Stimulated activated CD4-positive, alpha-beta T cell treated with anti-CD3 and anti-CD28 coated beads, Interleukin-2, amount 100 ng/mL, for 24 hours (primary cell): Measurements from ENCODE around the gene CNEP1R1.
A peak's percentile ranks its signal among the peaks of the same experiment; 100 is the strongest.

Source experiments
- DNase-seq, 2 donors: peaks; one replicate each; pipeline ENCODE4 v3.0.0-alpha.2; 2020

Gene CNEP1R1

DNA sequence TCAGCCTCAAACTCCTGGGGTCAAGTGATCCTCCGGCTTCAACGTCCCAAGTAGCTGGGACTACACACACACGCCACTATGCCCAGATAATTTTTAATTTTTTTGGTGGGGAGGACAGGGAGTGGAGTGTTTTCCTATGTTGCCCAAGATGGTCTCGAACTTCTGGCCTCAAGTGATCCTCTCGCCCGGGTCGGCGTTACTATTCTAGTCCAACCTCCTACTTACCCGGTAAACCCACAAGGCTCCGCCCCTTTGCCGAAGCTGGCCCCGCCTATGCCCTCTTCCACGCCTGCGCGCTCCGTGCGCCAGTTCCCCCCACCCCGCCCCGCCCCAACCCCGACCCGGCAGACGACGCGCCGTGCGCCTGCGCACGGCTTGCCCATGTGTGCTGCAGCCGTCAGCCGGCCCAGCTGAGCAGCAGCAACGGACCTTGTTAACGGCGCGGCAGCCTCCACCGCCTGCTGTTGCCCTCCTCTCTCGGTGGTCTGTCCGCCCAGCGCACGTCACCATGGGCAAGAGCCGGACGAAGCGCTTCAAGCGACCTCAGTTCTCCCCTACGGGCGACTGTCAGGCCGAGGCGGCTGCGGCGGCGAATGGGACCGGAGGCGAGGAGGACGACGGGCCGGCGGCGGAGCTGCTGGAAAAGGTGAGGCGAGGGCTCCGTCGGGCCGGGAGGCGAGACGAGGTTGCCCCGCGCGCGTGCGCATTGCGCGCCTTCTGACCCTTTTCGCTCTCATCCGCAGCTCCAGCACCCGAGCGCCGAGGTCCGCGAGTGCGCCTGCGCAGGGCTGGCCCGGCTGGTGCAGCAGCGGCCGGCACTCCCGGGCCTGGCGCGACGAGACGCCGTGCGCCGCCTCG lies 40.8 kb downstream of the CNEP1R1 start, which contains the start of gene HEATR3:
Gene HEATR3 (plus strand): TSS at position 347 of the 858 bp plus-strand sequence. CDS start 162 bp downstream, at position 509.
- DNase-seq = peak; percentile 95

GRCh38 chr16:50066482-50067289 lies 41.7 kb downstream of the CNEP1R1 start:
- DNase-seq = no peak

DNA sequence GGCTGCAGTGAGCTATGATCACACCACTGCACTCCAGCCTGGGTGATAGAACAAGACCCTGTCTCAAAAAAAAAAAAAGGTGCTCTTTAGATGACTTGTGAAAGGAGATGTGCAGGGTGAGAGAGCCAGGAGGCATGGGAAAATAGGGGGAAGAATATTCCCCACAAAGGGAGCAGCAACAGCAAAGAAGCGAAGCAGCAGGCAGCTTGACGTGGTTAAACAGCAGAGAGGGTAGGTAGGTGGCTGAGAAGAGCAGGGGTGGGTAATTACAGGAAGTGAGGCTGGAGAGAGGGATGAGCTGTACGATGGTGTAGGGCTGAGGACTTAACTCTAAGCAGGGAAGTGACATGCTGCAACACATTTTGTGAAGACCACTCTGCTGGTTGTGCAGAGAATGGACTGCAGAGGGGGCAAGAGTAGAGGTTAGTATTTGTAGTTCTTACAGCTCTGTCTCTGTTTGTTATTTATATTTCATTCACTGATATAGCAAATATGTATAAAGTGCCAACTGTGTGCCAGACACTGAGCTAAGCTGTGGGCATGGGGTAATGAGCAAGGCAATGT lies 42.3 kb downstream of the CNEP1R1 start:
- DNase-seq = peak; percentile 7 to 21

DNA sequence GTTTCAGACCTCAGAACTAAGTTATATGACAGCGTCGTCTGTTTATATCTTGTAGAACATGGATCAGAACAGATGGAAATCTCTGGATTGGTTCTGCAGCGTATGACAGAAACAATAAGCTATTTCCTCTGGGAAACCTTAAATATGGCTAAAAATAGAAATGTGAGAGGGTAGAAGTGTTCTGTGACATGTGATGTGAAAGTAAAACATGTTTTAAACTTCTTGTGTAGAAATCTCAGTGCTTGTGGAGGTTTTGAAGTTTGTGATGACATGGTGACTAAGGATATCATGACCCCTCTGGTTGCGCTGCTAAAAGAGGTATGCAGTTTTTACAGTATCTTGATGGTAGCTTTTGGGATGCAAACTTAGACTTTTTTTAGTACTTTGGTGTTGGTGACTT lies 43.5 kb downstream of the CNEP1R1 start:
- DNase-seq = no peak

DNA sequence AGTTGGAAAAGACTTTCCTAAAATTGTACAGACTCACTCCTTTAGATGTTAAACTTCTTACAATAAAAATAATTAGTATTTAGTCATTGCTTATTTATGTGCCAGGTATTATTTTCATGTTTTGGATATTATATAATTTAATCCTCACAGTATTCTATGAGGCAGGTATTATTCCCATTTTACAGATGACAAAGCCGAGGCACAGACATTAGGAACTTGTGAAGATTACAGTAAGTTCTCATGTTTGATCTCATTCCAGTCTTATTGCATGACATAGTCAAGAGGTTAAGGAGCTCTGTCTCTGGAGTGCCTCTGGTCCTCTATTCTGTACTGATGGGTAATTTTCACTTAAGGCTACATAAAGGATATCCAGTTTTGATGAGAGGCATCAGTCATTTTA lies 44.0 kb downstream of the CNEP1R1 start:
- no peak for DNase-seq

DNA sequence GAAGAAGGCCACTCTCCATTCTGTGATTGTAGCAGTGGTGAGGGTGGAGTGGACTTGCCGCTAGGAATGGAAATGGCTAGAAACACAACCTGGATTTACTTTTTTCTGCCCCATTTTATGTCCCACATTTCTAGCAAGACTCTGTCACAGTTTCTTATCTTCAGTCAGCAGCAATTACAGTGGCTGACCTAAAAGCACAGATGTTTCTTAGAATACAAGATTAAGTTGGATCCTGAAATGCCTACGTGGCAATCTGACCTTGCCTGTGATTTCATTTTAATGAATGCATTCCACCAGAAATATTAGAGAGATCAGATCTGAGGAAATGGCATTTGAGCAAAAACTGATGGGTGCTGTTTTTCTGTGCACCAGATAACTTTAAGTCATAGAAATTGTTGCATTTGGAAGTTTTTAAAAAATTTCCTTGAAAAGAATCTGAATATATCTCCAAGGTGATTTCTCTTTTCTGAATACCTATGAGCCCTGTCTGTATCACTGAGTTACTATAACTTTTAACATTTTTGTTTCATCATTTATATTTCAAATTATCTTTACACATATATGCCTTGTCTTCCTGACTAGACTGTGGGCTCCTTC lies 46.1 kb downstream of the CNEP1R1 start:
- DNase-seq = no peak

GRCh38 chr16:50072730-50073129 lies 47.7 kb downstream of the CNEP1R1 start:
- no peak for DNase-seq

DNA sequence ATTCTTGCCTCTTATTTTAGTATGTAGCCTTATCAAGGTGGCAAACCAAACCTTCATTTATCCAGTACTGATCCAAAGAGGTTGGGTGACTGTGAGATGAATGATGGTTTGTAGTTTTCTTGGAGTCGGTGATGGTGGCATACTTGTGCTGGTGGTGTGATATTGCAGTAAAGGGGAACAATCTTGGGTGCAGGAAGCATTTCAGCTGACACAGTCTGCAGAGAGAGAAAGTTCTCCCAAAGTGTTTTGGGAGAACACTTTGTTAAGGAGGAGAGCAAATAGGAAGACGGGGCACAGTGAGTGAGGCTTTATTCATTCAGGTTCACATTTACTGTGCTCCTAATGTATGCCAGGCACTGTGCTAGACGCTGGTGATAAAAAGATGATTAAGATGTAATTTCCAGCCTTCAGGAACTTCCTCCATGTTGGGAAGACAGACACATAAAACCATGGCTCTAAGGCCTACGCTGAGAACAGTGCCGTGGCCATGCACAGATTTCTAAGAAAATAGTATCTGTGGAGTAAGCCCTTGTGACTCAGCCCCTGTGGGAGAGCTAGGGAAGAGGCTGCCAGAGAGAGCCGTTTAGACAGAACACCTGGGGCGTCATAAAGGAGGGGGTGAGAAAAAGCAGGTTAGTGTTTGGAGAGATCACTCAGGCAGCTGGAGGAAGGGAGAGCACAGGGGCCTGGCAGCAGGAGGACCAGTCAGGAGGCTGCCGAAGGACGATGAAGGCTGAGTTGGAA lies 54.5 kb downstream of the CNEP1R1 start:
- no peak for DNase-seq

- no peak for DNase-seq
Observed at GRCh38 chr16:50081428-50082018, 56.5 kb downstream of the CNEP1R1 start.

DNA sequence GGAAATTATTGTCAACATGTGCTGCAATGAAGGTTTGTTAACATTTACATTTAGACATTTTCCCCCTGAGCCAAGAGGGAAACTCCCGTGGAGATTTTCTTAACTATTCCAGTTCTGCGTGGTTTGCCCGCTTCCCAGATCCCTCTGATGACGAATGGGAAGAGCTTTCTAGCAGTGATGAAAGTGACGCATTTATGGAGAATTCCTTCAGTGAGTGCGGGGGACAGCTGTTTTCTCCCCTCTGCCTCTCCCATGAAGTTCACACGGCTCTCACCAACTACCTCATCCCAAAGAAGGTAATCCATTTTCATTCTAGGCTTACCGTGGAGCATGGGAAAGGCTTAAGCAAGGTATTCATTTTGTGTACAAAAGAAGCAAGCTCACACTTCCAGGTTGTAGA lies 59.0 kb downstream of the CNEP1R1 start:
- DNase-seq = no peak

DNA sequence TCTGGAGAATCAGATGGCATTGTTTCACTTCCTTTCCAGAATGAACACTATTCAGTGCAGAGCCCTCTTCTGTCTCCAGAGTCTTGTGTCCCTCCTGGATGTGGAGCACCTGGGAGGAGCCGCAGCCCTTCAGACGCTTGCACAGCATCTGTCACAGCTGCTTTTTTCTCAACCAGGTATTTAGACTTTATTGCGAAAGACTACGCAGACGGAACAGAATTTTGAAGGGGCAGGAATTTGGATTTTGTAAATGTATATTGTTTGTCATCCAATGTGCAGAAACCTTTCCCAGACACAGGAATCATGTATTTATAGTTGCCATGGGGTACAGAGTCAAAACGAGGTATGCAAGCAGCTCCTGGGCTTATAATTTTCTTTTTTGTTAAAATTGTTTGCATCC lies 61.2 kb downstream of the CNEP1R1 start:
- DNase-seq = no peak
